Measurements from ENCODE around the gene DUS1L.

DUS1L gene

GRCh38 chr17:82087961-82088837 is 22.6 kb upstream of the DUS1L start:
- no peak for DNase-seq

DNA sequence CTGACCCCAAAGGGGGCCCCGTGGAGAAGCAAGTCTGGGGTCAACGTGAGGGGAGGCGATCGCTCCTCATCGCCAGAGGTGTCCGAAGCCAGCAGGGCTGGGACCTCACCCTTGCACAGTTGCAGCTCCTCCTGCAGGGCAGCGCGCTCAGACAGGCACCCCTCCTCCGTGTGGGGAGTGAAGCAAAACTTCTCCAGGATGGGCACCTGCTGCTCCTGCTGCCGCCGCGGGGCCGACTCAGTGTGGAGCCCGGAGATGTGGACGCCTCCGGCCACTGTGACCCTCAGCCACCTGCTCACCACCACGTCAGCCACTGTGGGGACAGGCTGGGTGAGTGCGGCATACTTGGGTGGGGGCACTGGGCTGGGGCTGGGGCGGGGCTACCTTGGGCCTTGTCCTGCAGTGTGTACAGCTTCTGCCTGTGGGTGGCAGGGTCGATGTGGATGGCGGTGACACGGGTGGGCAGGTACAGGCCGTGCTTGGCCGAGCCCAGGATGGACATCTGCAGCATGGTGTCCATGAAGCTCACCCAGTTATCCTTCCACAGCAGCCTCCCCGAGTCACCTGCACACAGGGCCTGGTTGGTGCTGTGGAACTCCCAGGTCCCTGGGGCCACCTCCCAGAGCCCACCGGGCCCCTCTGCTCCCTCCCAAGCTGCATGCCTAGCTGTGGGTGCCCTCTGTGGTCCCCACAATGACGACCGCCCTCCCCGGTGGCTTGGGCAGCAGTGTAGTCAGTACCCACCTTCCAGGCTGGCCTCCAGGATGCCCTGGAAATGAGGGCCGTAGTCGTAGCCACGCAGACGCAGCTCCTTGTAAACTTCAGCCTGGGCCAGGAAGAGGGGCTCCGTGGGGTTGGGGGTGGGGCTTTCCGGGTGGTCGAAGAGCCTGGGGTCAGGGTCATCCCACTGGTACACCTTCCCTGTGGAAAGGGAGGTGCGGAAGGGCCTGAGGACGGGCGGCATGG is 21.6 kb upstream of the DUS1L start:
- DNase-seq, result no peak

- DNase-seq, result no peak
Measured at GRCh38 chr17:82085931-82086764, 20.5 kb upstream of the DUS1L start.

DNA sequence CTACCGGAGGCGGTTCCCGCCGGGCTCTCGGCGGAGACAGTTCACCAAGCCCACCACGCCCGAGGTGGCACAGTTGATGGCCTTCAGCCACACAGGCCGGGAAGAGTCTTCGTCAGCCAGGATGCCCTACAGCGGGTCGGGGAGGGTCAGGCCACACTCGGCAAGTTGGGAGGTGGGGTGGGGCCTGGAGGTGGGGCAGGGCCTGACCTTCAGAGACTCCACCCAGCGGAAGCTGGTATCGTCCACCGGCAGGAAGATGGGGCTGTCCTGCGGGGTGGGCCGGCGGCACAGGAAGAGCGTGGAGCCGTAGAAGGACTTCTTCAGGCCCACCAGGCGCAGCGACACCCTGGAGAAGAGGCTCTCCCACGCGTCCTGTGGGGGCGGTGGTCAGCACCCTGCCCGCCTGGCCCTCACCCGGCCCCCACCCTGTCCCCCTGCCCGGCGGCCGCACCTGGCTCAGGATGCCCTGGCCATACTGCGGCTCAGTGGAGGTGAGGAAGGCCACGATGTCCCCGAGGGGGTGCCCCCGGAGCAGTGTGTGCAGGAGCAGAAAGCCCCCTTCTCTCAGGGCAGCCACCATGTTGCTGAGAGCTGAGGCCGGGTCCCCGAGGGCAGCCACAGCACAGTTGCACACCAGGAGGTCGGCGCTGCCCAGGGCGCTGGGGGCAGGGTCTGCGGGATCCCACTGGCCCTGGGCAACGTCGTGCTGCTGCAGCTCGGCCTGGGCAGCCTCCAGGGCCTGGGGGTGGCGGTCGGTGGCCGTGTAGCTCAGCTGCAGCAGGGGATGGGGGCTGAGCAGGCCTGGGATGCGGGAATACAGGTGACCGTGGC is 19.6 kb upstream of the DUS1L start:
- DNase-seq, result no peak

DNA sequence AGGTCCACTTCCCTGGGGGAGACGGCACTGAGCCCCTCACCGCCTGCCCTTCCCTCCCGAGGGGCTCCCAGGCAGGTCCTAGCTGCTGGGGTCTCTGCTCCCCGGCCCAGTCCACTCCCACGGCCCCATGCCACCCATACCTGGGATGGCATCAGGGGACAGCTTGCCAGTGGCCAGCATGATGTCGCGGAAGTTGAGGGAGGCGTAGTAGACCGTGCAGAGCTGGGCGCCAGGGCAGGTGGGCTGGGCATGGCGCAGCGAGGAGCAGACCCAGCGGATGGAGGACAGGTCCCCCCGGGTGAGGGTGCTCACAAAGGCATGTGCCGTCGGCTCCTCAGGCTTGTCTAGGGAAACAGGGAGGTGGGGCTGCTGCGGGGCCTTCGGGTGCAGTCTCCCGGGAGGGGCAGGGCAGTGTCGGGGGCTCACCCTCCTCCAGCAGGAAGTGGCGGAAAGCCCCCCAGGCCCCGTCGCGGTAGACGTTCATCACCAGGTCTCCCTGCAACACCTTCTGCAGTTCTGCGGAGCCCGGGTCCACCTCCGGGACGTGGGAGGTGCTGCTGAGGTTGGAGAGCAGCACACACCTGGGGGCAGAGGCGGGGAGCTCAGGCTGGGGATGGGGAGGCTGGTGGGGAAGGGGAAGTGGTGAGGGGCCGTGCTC is 18.9 kb upstream of the DUS1L start:
- no peak for DNase-seq

GRCh38 chr17:82083533-82084359 is 18.1 kb upstream of the DUS1L start:
- DNase-seq, result no peak

DNA sequence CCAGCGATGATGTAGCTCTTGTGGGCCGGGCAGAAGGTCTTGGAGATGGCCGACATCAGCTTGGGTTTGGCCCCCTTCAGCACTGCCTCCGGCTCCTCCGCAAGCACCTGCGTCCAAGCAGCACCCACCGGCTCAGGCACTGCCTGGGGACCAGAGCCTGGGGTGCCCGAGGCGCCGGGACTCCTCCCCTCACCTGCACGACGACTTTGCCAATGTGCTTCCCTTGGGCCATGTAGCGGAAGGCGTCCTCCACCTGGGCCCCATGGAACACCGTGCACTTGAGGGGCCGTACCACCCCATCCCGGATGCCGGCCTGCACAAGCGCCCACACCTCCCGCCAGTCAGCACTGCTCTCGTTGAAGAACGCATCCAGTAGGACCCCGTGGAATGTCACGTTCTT is 17.4 kb upstream of the DUS1L start:
- no peak for DNase-seq

DNA sequence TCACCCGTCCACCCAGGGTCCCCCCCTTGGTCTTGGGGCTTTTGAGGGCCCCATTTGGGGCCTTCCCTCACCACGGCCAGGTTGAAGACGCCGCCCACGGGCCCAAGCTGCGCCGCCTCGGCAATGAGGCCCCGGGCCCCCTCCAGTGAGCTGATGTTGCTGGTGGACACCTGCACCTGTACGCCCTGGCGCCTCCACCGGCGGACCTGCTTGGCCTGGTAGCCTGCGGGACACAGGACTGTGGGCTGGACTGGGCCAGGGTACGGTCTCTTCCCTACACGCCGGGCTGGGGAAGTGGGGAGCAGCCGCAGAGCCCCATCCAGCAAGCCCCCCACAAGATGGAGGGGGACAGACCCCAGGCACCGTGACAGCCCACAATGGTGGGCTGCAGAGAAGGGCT is 16.9 kb upstream of the DUS1L start:
- DNase-seq, result no peak

GRCh38 chr17:82081966-82082365 is 16.4 kb upstream of the DUS1L start:
- no peak for DNase-seq

GRCh38 chr17:82081546-82081945 is 15.9 kb upstream of the DUS1L start:
- DNase-seq, result no peak

DNA sequence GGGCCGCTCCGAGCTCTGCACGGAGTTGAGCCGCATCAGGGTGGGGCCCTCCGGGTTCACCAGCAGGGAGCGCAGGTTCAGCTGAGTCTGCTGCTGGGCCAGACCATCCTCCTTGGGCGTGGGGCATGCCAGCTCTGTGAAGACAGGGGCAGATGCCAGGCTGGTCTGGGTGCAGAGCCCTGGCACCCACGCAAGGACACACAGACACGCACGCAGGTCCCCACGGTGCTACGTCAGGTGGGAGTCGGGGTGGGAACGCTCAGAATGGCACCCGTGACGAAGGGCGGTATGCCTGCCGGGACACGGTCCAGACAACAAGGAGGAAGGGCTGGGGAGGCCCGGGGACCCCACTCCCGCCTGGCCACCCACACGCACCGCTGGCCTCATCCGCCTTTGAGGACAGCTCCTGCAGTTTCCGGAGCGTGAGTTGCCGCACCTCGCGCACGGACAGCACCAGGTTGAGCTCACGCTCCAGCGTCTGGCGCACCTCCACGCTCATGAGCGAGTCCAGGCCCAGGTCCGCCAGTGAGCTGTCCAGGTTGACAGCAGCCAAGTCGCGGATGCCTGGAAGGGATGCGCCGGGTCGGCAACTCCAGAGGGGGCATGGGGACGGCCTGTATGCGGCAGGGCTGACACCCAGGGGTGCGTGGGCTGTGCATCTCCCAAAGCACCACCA is 15.3 kb upstream of the DUS1L start:
- no peak for DNase-seq

DNA sequence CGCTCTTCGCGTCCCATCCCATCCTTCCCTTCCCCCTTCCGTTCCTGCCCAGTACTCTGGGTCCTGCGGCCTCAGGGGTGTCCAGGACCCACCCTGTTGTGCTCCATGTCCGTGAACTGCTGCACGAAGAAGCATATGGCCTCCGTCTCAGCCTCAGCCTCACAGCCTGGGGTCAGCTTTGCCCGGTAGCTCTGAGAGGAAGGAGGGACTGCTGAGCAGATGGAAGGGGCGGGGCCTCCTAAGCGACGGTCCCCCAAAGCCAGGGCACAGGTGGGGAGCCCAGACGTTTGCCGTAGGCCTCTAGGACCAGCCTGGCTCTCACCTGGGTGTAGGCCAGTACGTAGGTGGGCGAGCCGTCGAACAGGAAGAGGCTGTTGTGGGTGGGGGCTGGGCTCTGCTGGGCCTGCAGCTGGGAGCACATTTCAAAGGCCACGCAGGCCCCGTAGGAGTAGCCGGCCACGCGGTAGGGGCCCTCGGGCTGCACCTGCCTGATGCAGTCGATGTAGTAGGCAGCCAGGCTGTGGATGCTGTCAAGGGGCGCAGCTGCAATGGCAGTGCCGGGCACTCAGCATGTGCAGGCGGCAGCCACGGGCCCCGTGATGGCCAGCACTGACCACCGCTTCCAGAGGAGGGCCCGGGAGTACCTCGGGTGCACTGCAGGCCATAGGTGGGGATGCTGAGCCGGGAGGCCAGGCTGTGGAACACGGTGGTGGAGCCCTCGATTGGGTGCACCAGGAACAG is 14.6 kb upstream of the DUS1L start:
- no peak for DNase-seq

- no peak for DNase-seq
Measured at GRCh38 chr17:82079001-82079677, 13.5 kb upstream of the DUS1L start.

- no peak for DNase-seq
Measured at GRCh38 chr17:82078433-82078832, 12.8 kb upstream of the DUS1L start.

DNA sequence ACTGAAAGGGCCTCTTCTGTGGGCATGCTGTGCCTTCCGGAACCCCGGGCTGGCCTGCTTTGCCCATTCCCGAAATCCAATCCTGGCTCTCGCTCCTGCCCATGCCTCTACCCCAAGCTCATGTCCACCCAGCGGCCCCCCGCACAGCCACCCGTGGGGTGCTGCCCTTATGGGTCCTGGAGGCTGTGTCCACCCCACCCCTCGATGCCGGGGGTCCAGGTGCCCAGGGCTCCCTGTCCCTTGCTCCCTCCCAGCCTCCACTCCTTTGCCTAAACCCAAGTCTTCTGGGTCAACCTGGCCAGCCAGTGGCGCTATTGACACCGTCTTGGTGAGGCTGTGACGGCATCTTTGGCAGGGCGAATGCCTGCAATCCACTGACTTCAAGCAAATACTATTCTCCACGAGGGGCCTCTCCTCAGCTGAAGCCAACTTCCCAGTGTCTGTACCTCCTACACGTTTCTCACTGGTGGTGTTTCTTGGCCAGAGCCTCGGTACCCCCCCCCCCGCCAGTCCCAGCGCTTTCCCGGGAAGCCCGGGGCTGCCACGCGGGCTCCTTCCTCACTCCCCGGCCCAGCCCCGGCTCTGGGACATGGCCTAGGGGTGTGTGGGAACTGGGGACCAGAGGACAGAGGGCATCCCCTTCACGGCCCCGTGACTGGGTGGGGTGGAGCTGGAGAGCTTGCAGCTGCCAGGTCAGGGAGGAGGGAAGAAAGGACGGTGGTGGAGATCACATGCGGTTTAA is 12.2 kb upstream of the DUS1L start:
- no peak for DNase-seq

DNA sequence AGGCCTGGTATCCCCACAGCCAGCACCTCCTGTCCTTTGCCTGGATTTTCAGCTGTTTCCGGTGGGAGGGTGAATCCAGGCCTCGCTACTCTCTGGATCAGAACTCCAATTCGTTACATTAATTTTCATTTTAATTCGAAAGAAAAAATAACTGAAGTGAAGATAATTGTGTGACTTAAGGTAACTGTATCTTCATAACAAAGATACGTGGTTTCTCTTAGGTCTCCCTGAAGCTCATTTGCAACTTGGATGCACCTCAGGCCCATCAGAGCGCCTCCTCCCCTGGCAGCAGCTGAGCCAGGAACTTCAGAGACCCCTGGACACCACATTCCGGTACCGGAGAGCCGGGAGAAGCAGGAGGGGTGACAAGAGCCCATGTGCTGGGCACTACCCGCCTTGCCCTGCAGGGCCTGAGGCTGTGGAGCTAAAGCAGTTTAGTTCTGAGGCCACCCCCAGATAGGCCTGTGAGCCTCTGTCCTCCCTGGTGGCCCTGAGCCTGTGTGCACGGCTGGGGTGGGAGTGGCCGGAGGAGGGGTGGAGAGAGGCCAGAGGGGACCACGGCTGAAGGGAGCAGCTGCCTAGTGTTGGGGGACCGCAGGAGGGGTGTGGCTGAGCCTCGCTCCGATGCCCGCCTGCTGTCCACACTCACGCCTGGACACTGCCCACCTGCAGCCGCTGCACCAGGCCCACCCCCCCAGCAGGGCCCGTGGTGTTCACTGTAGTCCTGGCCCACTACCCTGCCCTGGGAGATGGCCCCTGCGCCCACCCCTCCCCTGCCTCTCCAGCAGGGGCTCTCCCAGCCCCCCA is 11.4 kb upstream of the DUS1L start:
- no peak for DNase-seq

Data from activated T-cell treated with anti-CD3 and anti-CD28 coated beads, Interleukin-2, amount 50 U/mL, for 48 hours (primary cell).